GM13976 (cell line): ENCODE results near the gene ERI3.

Source experiments
- DNase-seq: peaks from one replicate; pipeline ENCODE4 v3.0.0; 2012; ENCODE audit warnings: low spot score
- CTCF ChIP-seq: IDR thresholded peaks from 2 replicates; pipeline ENCODE4 v1.5.1; 2012; ENCODE audit warnings: borderline replicate concordance, mild to moderate bottlenecking; ENCODE audit not compliant: insufficient read depth; ENCODE audit errors: extremely low read depth, missing control alignments, control extremely low read depth
- in situ Hi-C: fragments of 300-500 bp; cut with MboI; formaldehyde crosslinking; loops from one replicate; pipeline ENCODE4 v1.12.0; 2022; ENCODE audit warnings: low sequenced_read_pairs, mixed read lengths, inconsistent platforms; ENCODE audit not compliant: unreplicated experiment

Gene ERI3

GRCh38 chr1:44244986-44245385 lies 110.1 kb downstream of the ERI3 start:
- TF ChIP-seq CTCF = no peak
- in situ Hi-C loops = no loop called here
- no peak for DNase-seq

- DNase-seq = no peak
- in situ Hi-C loops = no loop called here
- TF ChIP-seq CTCF = no peak
Measured at GRCh38 chr1:44243782-44244495, 111.1 kb downstream of the ERI3 start.

- in situ Hi-C loops = no loop called here
- no peak for TF ChIP-seq CTCF
- no peak for DNase-seq
Measured at GRCh38 chr1:44242746-44243145, 112.3 kb downstream of the ERI3 start.

- TF ChIP-seq CTCF = no peak
- in situ Hi-C loops = no loop called here
- DNase-seq = no peak
Measured at GRCh38 chr1:44240802-44241671, 114.0 kb downstream of the ERI3 start.

- TF ChIP-seq CTCF = no peak
- DNase-seq = no peak
- in situ Hi-C loops = no loop called here
Measured at GRCh38 chr1:44239961-44240371, 115.1 kb downstream of the ERI3 start.

GRCh38 chr1:44239331-44239960 lies 115.6 kb downstream of the ERI3 start:
- in situ Hi-C loops = no loop called here
- DNase-seq = no peak
- TF ChIP-seq CTCF = no peak
